Measurements from ENCODE around the gene RNF169. TPM values are rescaled to one million over a fixed set of nuclear protein-coding genes. Genes with fewer than 3 reads are reported as not detected.

The RNF169 gene
- total RNA-seq, 1 experiment from 2014 or later = 13.0 TPM

GRCh38 chr11:74702383-74703007, 46.2 kb upstream of the RNF169 start:
- Mint-ChIP-seq H3K4me1 (peaks cover 2 to 4% of the 10 kb centered on the region in 2 experiments), H3K36me3 (ENCODE audit: insufficient read depth in 1 of 3, low read depth in 3 of 3) (no peaks in the 10 kb centered on the region; a peak in 1 of 7 replicates), H3K27ac (no peak overlapping the region), H3K27me3 (ENCODE audit: low read depth) (peaks cover 2% of the 10 kb centered on the region; the same call in 1 of the 2 replicates), H3K4me3 (no peak overlapping the region), H3K9me3 (no peaks in the 10 kb centered on the region)
- H3K27me3 ChIP-seq (ENCODE audit: insufficient read depth, low read length) = no peaks in the 10 kb centered on the region
- no CpG with 5 or more reads among the region's 15 CpGs for WGBS (ENCODE audit: extremely low coverage, insufficient read length, low lambda C conversion rate)
- no peak overlapping the region for H2AK5ac ChIP-seq (ENCODE audit: insufficient read length, low read length)
- H4K8ac ChIP-seq (replicated peaks; ENCODE audit: insufficient read length, low read depth, low read length) = no peak overlapping the region
- no peak overlapping the region for H3K4ac ChIP-seq (ENCODE audit: low read depth, low read length)
- H3K79me2 ChIP-seq (ENCODE audit: insufficient read depth, low read length) = no peaks in the 10 kb centered on the region
- TF ChIP-seq CTCF (conservative IDR thresholded peaks at IDR 0.05) = peak; percentile 93
- no peaks in the 10 kb centered on the region for H3K9me3 ChIP-seq (ENCODE audit: control insufficient read depth, low read depth, low read length)
- no peak overlapping the region for H3K14ac ChIP-seq (ENCODE audit: insufficient read depth, low read length)
- no peak overlapping the region for H4K91ac ChIP-seq (ENCODE audit: insufficient read length, low read depth, low read length)
- H4K5ac ChIP-seq (ENCODE audit: insufficient read length, low read depth, low read length) = no peak overlapping the region
- H3K18ac ChIP-seq (ENCODE audit: insufficient read length, low read depth, low read length) = no peak overlapping the region
- H3K4me2 ChIP-seq (ENCODE audit: insufficient read depth, insufficient read length, low read length) = no peak overlapping the region
- H3K79me1 ChIP-seq (ENCODE audit: insufficient read depth, low read depth, low read length, poor library complexity, severe bottlenecking) = no peaks in the 10 kb centered on the region
- H3T11ph ChIP-seq (ENCODE audit: low read length) = no peak overlapping the region
- no peak overlapping the region for H2BK15ac ChIP-seq (ENCODE audit: low read depth, low read length)
- DNase-seq = peak; percentile 80
- H4K20me1 ChIP-seq (ENCODE audit: control insufficient read depth, insufficient read depth, insufficient read length) = no peaks in the 10 kb centered on the region
- H3K23me2 ChIP-seq (ENCODE audit: insufficient read length, low read depth, low read length, poor library complexity, severe bottlenecking) = no peaks in the 10 kb centered on the region
- no peak overlapping the region for H2BK20ac ChIP-seq (ENCODE audit: low read depth, low read length, poor library complexity, severe bottlenecking)
- peaks cover 1% of the 10 kb centered on the region; the same call in 1 of the 2 replicates for H3K4me1 ChIP-seq (ENCODE audit: insufficient read depth, low read length)
- H2AFZ ChIP-seq (ENCODE audit: low read length) = no peak overlapping the region
- no peak overlapping the region for H3K27ac ChIP-seq (ENCODE audit: insufficient read length, low read depth, low read length)
- no peak overlapping the region for H3K9ac ChIP-seq (ENCODE audit: extremely low read depth, insufficient read length, low read length)
- no peak overlapping the region for H3K23ac ChIP-seq (ENCODE audit: insufficient read length, low read depth, low read length)
- H2BK12ac ChIP-seq (ENCODE audit: insufficient read length, low read depth, low read length) = no peak overlapping the region
- H3K56ac ChIP-seq (ENCODE audit: insufficient read length, low read depth, low read length) = no peak overlapping the region
- H2BK5ac ChIP-seq (ENCODE audit: insufficient read length, low read length) = no peak overlapping the region
- H2BK120ac ChIP-seq (ENCODE audit: low read depth, low read length, poor library complexity, severe bottlenecking) = no peak overlapping the region

All from H9 (cell line).